Panc1 (cell line): ENCODE measurements around the gene ASXL3.

ENCODE experiments used
- CTCF ChIP-seq: fragments of 450-650 bp; IDR thresholded peaks from 2 replicates; pipeline ENCODE4 v1.5.1; 2017; ENCODE audit warnings: mild to moderate bottlenecking
- POLR2AphosphoS5 ChIP-seq: IDR thresholded peaks from 2 replicates; pipeline ENCODE4 v1.6.1; 2012; ENCODE audit warnings: mild to moderate bottlenecking, low read depth, low read length, moderate library complexity
- REST ChIP-seq, 2 experiments: IDR thresholded peaks; 2 replicates each; pipeline ENCODE4 v1.6.1; 2011 to 2012; ENCODE audit warnings: low read depth in 2 of 2, control low read depth in 1 of 2, low read length in 1 of 2, mild to moderate bottlenecking in 1 of 2, moderate library complexity in 1 of 2; ENCODE audit not compliant: insufficient read depth in 1 of 2
- TCF7L2 ChIP-seq: IDR thresholded peaks from 2 replicates; pipeline ENCODE4 v1.6.1; 2011; ENCODE audit warnings: mild to moderate bottlenecking, low read depth, low read length, inconsistent platforms

GRCh38 chr18:33744032-33744697, 166.1 kb downstream of the ASXL3 start:
- TF ChIP-seq POLR2AphosphoS5 = no peak
- TF ChIP-seq CTCF = peak; percentile 34
- TF ChIP-seq REST (IDR thresholded peaks at IDR 0.05; ENCODE audit: insufficient read depth in 1 of 2, low read depth in 2 of 2, low read length in 1 of 2) = no peak
- TF ChIP-seq TCF7L2 = no peak
